HCT116 (cell line): ENCODE results near the gene CELF3. TPM values are rescaled to one million over a fixed set of nuclear protein-coding genes. Genes with fewer than 3 reads are reported as not detected.
"Not testable (repeated sequence)": the region's sequence is repeated elsewhere in the genome, so short reads cannot be mapped to it uniquely, and the experiment has no call there.

Experiments used
- ATAC-seq: fragments of 200-7000 bp; cut with Tn5 transposase; 2 replicates; pipeline ENCODE4 v1.9.1; 2020; ENCODE audit warnings: mild to moderate bottlenecking, moderate library complexity
- BruUV-seq: library from RNA; stranded (reverse); fragments of 400-500 nt; replicated peaks from 2 replicates; lab custom pipeline; 2021; lab: Mats Ljungman, UMichigan
- CTCF ChIA-PET: fragments of 300-600 bp; sonication (Branson Sonifier 250); formaldehyde crosslinking; loops from one replicate; lab custom pipeline; 2021; ENCODE audit warnings: antibody characterized with exemption; lab: Charles Lee
- POLR2A ChIA-PET: fragments of 300-600, 350-600 bp; sonication (Branson Sonifier 250); formaldehyde crosslinking; loops from one replicate; lab custom pipeline; 2021; ENCODE audit warnings: antibody characterized with exemption; lab: Charles Lee
- RAD21 ChIA-PET, 2 experiments: fragments of 300-600 bp; sonication (Branson Sonifier 250); formaldehyde crosslinking; loops; one replicate each; lab custom pipeline; 2023; ENCODE audit warnings: low total read pairs in 2 of 2; ENCODE audit not compliant: uncharacterized antibody in 2 of 2, unreplicated experiment in 2 of 2, low non-redundant PET in 1 of 2; lab: Charles Lee
- DNase-seq: peaks from one replicate; pipeline ENCODE4 v3.0.0-alpha.2; 2010; ENCODE audit warnings: low read depth, low spot score
- H2AFZ ChIP-seq: fragments of 200-600 bp; shearing (Covaris generic), sonication (generic); 2 replicates; pipeline ENCODE4 v1.6.1; 2017; ENCODE audit warnings: low read depth, mixed run types, mixed read lengths, antibody characterized with exemption, low read length; ENCODE audit not compliant: poor library complexity, severe bottlenecking
- H3K27ac ChIP-seq: 2 replicates; pipeline ENCODE4 v1.5.1; 2012; ENCODE audit warnings: low read depth, low read length
- H3K27me3 ChIP-seq: fragments of 200-600 bp; sonication (generic); 2 replicates; pipeline ENCODE4 v1.6.1; 2016; ENCODE audit warnings: mixed run types, low read length, mixed read lengths; ENCODE audit not compliant: insufficient read depth
- H3K36me3 ChIP-seq, 2 experiments: fragments of 200-500 bp in 1 of 2; fragments of 200-600 bp in 1 of 2; sonication (Bioruptor generic) in 1 of 2; sonication (generic) in 1 of 2; 2 replicates each; pipeline versions ENCODE4 v1.5.1 to v1.6.1; 2014 to 2016; ENCODE audit warnings: low read length in 2 of 2, inconsistent platforms in 1 of 2, mixed read lengths in 1 of 2, mixed run types in 1 of 2; ENCODE audit not compliant: insufficient read depth in 2 of 2, control insufficient read depth in 1 of 2
- H3K4me1 ChIP-seq, 2 experiments: fragments of 200-600 bp in 1 of 2; sonication (generic) in 1 of 2; 2 replicates each; pipeline versions ENCODE4 v1.5.1 to v1.6.1; 2012 to 2017; ENCODE audit warnings: low read length in 2 of 2, inconsistent platforms in 1 of 2, mild to moderate bottlenecking in 1 of 2, mixed read lengths in 1 of 2, mixed run types in 1 of 2, moderate library complexity in 1 of 2; ENCODE audit not compliant: insufficient read depth in 2 of 2, control insufficient read depth in 1 of 2
- H3K4me2 ChIP-seq: fragments of 200-600 bp; sonication (generic); 2 replicates; pipeline ENCODE4 v1.6.1; 2017; ENCODE audit warnings: mixed run types, low read length, mixed read lengths
- H3K4me3 ChIP-seq, 2 experiments: fragments of 200-600 bp in 1 of 2; sonication (generic) in 1 of 2; replicated peaks in 1 of 2; 2 replicates each; pipeline ENCODE4 v1.5.1; 2011 to 2016; ENCODE audit warnings: low read length in 2 of 2, control low read depth in 1 of 2, low read depth in 1 of 2, mild to moderate bottlenecking in 1 of 2, mixed read lengths in 1 of 2, mixed run types in 1 of 2
- H3K79me2 ChIP-seq: fragments of 200-600 bp; sonication (generic); 2 replicates; pipeline ENCODE4 v1.6.1; 2017; ENCODE audit warnings: mild to moderate bottlenecking, mixed run types, low read length, moderate library complexity, mixed read lengths; ENCODE audit not compliant: insufficient read depth
- H3K9ac ChIP-seq: fragments of 200-600 bp; sonication (generic); 2 replicates; pipeline ENCODE4 v1.6.1; 2016; ENCODE audit warnings: low read length, mixed read lengths
- H3K9me2 ChIP-seq: fragments of 200-600 bp; sonication (generic), shearing (Covaris generic); 2 replicates; pipeline ENCODE4 v1.6.1; 2017; ENCODE audit warnings: mixed run types, mild to moderate bottlenecking, moderate library complexity; ENCODE audit not compliant: insufficient read depth
- H3K9me3 ChIP-seq, 2 experiments: fragments of 200-500 bp in 1 of 2; fragments of 200-600 bp in 1 of 2; sonication (Bioruptor generic) in 1 of 2; sonication (generic) in 1 of 2; 2 replicates each; pipeline ENCODE4 v1.6.1; 2014 to 2017; ENCODE audit warnings: low read length in 2 of 2, mixed read lengths in 2 of 2, inconsistent platforms in 1 of 2, low read depth in 1 of 2, mild to moderate bottlenecking in 1 of 2, mixed run types in 1 of 2, moderate library complexity in 1 of 2; ENCODE audit not compliant: control insufficient read depth in 1 of 2, insufficient read depth in 1 of 2
- H4K20me1 ChIP-seq: fragments of 200-600 bp; sonication (generic), shearing (Covaris generic); 2 replicates; pipeline ENCODE4 v1.6.1; 2017; ENCODE audit warnings: mixed run types, mild to moderate bottlenecking, moderate library complexity; ENCODE audit not compliant: insufficient read depth
- ATF3 ChIP-seq: IDR thresholded peaks from 2 replicates; pipeline ENCODE4 v1.6.1; 2012
- CBX3 ChIP-seq: IDR thresholded peaks from 2 replicates; pipeline ENCODE4 v1.6.1; 2012; ENCODE audit warnings: low read depth
- CTCF ChIP-seq, 3 experiments: fragments of 200-600 bp in 1 of 3; sonication (generic) in 1 of 3; IDR thresholded peaks in 2 of 3; conservative IDR thresholded peaks in 1 of 3; 2 replicates each; pipeline ENCODE4 v1.5.1; 2012 to 2017; ENCODE audit warnings: low read depth in 2 of 3, low read length in 2 of 3, antibody characterized with exemption in 1 of 3, borderline replicate concordance in 1 of 3, control low read depth in 1 of 3, mild to moderate bottlenecking in 1 of 3, mixed read lengths in 1 of 3, mixed run types in 1 of 3, moderate library complexity in 1 of 3; ENCODE audit not compliant: insufficient read depth in 1 of 3
- EZH2 ChIP-seq: fragments of 200-600 bp; sonication (generic); IDR thresholded peaks from 2 replicates; pipeline ENCODE4 v1.6.1; 2017; ENCODE audit warnings: antibody characterized with exemption, mixed run types
- FOSL1 ChIP-seq: IDR thresholded peaks from 2 replicates; pipeline ENCODE4 v1.6.1; 2012; ENCODE audit warnings: low read depth
- JUND ChIP-seq: IDR thresholded peaks from 2 replicates; pipeline ENCODE4 v1.6.1; 2012
- MAX ChIP-seq: IDR thresholded peaks from 2 replicates; pipeline ENCODE4 v1.6.1; 2012
- POLR2A ChIP-seq: IDR thresholded peaks from 2 replicates; pipeline ENCODE4 v1.7.0; 2011; ENCODE audit warnings: borderline replicate concordance; ENCODE audit not compliant: insufficient read depth, insufficient read length; ENCODE audit errors: extremely low read depth
- SIN3A ChIP-seq: IDR thresholded peaks from 2 replicates; pipeline ENCODE4 v1.6.1; 2012; ENCODE audit warnings: low read depth
- SP1 ChIP-seq: IDR thresholded peaks from 2 replicates; pipeline ENCODE4 v1.6.1; 2012; ENCODE audit warnings: low read depth
- SRF ChIP-seq: IDR thresholded peaks from 2 replicates; pipeline ENCODE4 v1.6.1; 2012; ENCODE audit warnings: low read depth
- TCF7L2 ChIP-seq: IDR thresholded peaks from 2 replicates; pipeline ENCODE4 v1.7.0; 2011; ENCODE audit warnings: borderline replicate concordance, inconsistent platforms; ENCODE audit not compliant: insufficient read depth, insufficient read length; ENCODE audit errors: extremely low read depth
- ZFX ChIP-seq: fragments of 450-650 bp; IDR thresholded peaks from 2 replicates; pipeline ENCODE4 v1.6.1; 2017
- intact Hi-C: fragments of 100-400 bp; cut with micrococcal nuclease; formaldehyde crosslinking; loops from 2 replicates; pipeline ENCODE4 v1.10.0; 2022
- total RNA-seq: library from RNA; stranded (reverse); gene quantifications from one replicate; pipeline ENCODE4 v1.2.1, GENCODE V29; 2021; ENCODE audit not compliant: unreplicated experiment

CELF3 gene
- total RNA-seq, 1 experiment from 2014 or later, result not detected

GRCh38 chr1:151684128-151684527 is 32.5 kb downstream of the CELF3 start:
- no peaks in the 10 kb centered on the region for H3K9me2 ChIP-seq
- BruUV-seq, result no TSS peak
- H3K27ac ChIP-seq, result no peak overlapping the region
- H3K9ac ChIP-seq, result no peak overlapping the region
- no peaks in the 10 kb centered on the region for H3K27me3 ChIP-seq
- ATAC-seq, result no peak
- RAD21 ChIA-PET, result no interaction called here
- no peak for TF ChIP-seq SP1
- no peak for TF ChIP-seq CBX3
- TF ChIP-seq SRF, result no peak
- no peak for TF ChIP-seq CTCF (IDR thresholded peaks at IDR 0.05 in 2 of 3, conservative IDR thresholded peaks at IDR 0.05 in 1 of 3; ENCODE audit: borderline replicate concordance in 1 of 3, insufficient read depth in 1 of 3, low read depth in 2 of 3, low read length in 2 of 3)
- no peak for TF ChIP-seq MAX
- TF ChIP-seq FOSL1, result no peak
- TF ChIP-seq ZFX, result no peak
- TF ChIP-seq TCF7L2, result no peak
- TF ChIP-seq EZH2, result no peak
- no peak for TF ChIP-seq POLR2A
- TF ChIP-seq ATF3, result no peak
- no peak for TF ChIP-seq JUND
- TF ChIP-seq SIN3A, result no peak
- TF ChIP-seq, all 23 proteins: peak for 0
- CTCF ChIA-PET, result interaction anchor here (1.5 kb wide), 1 partner anchor 9 kb away, joined by 5 read pairs; no protein-coding TSS in a partner anchor
- Histone ChIP-seq H3K36me3 (no peaks in the 10 kb centered on the region), H3K4me3 (no peak overlapping the region), H3K4me1 (peaks cover 22 to 35% of the 10 kb centered on the region in 2 experiments), H2AFZ (no peak overlapping the region), H3K79me2 (no peaks in the 10 kb centered on the region), H4K20me1 (no peaks in the 10 kb centered on the region), H3K9me3 (no peaks in the 10 kb centered on the region), H3K4me2 (no peak overlapping the region)
- POLR2A ChIA-PET, result interaction anchor here (0.5 kb wide), 1 partner anchor 138 kb away, joined by 3 read pairs; no protein-coding TSS in a partner anchor
- DNase-seq, result no peak
- intact Hi-C loops, result no loop called here

- CTCF ChIA-PET, H3K79me2 ChIP-seq, RAD21 ChIA-PET, H3K9me2 ChIP-seq, H4K20me1 ChIP-seq, intact Hi-C loops, DNase-seq, H3K9me3 ChIP-seq, H3K4me2 ChIP-seq, H3K27ac ChIP-seq, H3K4me3 ChIP-seq, H2AFZ ChIP-seq, H3K27me3 ChIP-seq, H3K9ac ChIP-seq, BruUV-seq, ATAC-seq, H3K36me3 ChIP-seq: not testable (repeated sequence)
- peaks cover 23 to 45% of the 10 kb centered on the region in 2 experiments for H3K4me1 ChIP-seq
- POLR2A ChIA-PET, result interaction anchor here (0.7 kb wide), 1 partner anchor 37 kb away, joined by 6 read pairs; no protein-coding TSS in a partner anchor
Measured at GRCh38 chr1:151682901-151683300, 33.7 kb downstream of the CELF3 start.
